HCT116 (cell line): Measurements from ENCODE around the gene SND1. TPM values are rescaled to one million over a fixed set of nuclear protein-coding genes. Genes with fewer than 3 reads are reported as not detected.

Experiments used
- ATAC-seq: fragments of 200-7000 bp; cut with Tn5 transposase; 2 replicates; pipeline ENCODE4 v1.9.1; 2020; ENCODE audit warnings: mild to moderate bottlenecking, moderate library complexity
- BruUV-seq: library from RNA; stranded (reverse); fragments of 400-500 nt; replicated peaks from 2 replicates; lab custom pipeline; 2021; lab: Mats Ljungman, UMichigan
- CTCF ChIA-PET: fragments of 300-600 bp; sonication (Branson Sonifier 250); formaldehyde crosslinking; loops from one replicate; lab custom pipeline; 2021; ENCODE audit warnings: antibody characterized with exemption; lab: Charles Lee
- POLR2A ChIA-PET: fragments of 300-600, 350-600 bp; sonication (Branson Sonifier 250); formaldehyde crosslinking; loops from one replicate; lab custom pipeline; 2021; ENCODE audit warnings: antibody characterized with exemption; lab: Charles Lee
- RAD21 ChIA-PET, 2 experiments: fragments of 300-600 bp; sonication (Branson Sonifier 250); formaldehyde crosslinking; loops; one replicate each; lab custom pipeline; 2023; ENCODE audit warnings: low total read pairs in 2 of 2; ENCODE audit not compliant: uncharacterized antibody in 2 of 2, unreplicated experiment in 2 of 2, low non-redundant PET in 1 of 2; lab: Charles Lee
- DNase-seq: peaks from one replicate; pipeline ENCODE4 v3.0.0-alpha.2; 2010; ENCODE audit warnings: low read depth, low spot score
- H2AFZ ChIP-seq: fragments of 200-600 bp; shearing (Covaris generic), sonication (generic); 2 replicates; pipeline ENCODE4 v1.6.1; 2017; ENCODE audit warnings: low read depth, mixed run types, mixed read lengths, antibody characterized with exemption, low read length; ENCODE audit not compliant: poor library complexity, severe bottlenecking
- H3K27ac ChIP-seq: 2 replicates; pipeline ENCODE4 v1.5.1; 2012; ENCODE audit warnings: low read depth, low read length
- H3K27me3 ChIP-seq: fragments of 200-600 bp; sonication (generic); 2 replicates; pipeline ENCODE4 v1.6.1; 2016; ENCODE audit warnings: mixed run types, low read length, mixed read lengths; ENCODE audit not compliant: insufficient read depth
- H3K36me3 ChIP-seq, 2 experiments: fragments of 200-500 bp in 1 of 2; fragments of 200-600 bp in 1 of 2; sonication (Bioruptor generic) in 1 of 2; sonication (generic) in 1 of 2; 2 replicates each; pipeline versions ENCODE4 v1.5.1 to v1.6.1; 2014 to 2016; ENCODE audit warnings: low read length in 2 of 2, inconsistent platforms in 1 of 2, mixed read lengths in 1 of 2, mixed run types in 1 of 2; ENCODE audit not compliant: insufficient read depth in 2 of 2, control insufficient read depth in 1 of 2
- H3K4me1 ChIP-seq, 2 experiments: fragments of 200-600 bp in 1 of 2; sonication (generic) in 1 of 2; 2 replicates each; pipeline versions ENCODE4 v1.5.1 to v1.6.1; 2012 to 2017; ENCODE audit warnings: low read length in 2 of 2, inconsistent platforms in 1 of 2, mild to moderate bottlenecking in 1 of 2, mixed read lengths in 1 of 2, mixed run types in 1 of 2, moderate library complexity in 1 of 2; ENCODE audit not compliant: insufficient read depth in 2 of 2, control insufficient read depth in 1 of 2
- H3K4me2 ChIP-seq: fragments of 200-600 bp; sonication (generic); 2 replicates; pipeline ENCODE4 v1.6.1; 2017; ENCODE audit warnings: mixed run types, low read length, mixed read lengths
- H3K4me3 ChIP-seq, 2 experiments: fragments of 200-600 bp in 1 of 2; sonication (generic) in 1 of 2; replicated peaks in 1 of 2; 2 replicates each; pipeline ENCODE4 v1.5.1; 2011 to 2016; ENCODE audit warnings: low read length in 2 of 2, control low read depth in 1 of 2, low read depth in 1 of 2, mild to moderate bottlenecking in 1 of 2, mixed read lengths in 1 of 2, mixed run types in 1 of 2
- H3K79me2 ChIP-seq: fragments of 200-600 bp; sonication (generic); 2 replicates; pipeline ENCODE4 v1.6.1; 2017; ENCODE audit warnings: mild to moderate bottlenecking, mixed run types, low read length, moderate library complexity, mixed read lengths; ENCODE audit not compliant: insufficient read depth
- H3K9ac ChIP-seq: fragments of 200-600 bp; sonication (generic); 2 replicates; pipeline ENCODE4 v1.6.1; 2016; ENCODE audit warnings: low read length, mixed read lengths
- H3K9me2 ChIP-seq: fragments of 200-600 bp; sonication (generic), shearing (Covaris generic); 2 replicates; pipeline ENCODE4 v1.6.1; 2017; ENCODE audit warnings: mixed run types, mild to moderate bottlenecking, moderate library complexity; ENCODE audit not compliant: insufficient read depth
- H3K9me3 ChIP-seq, 2 experiments: fragments of 200-500 bp in 1 of 2; fragments of 200-600 bp in 1 of 2; sonication (Bioruptor generic) in 1 of 2; sonication (generic) in 1 of 2; 2 replicates each; pipeline ENCODE4 v1.6.1; 2014 to 2017; ENCODE audit warnings: low read length in 2 of 2, mixed read lengths in 2 of 2, inconsistent platforms in 1 of 2, low read depth in 1 of 2, mild to moderate bottlenecking in 1 of 2, mixed run types in 1 of 2, moderate library complexity in 1 of 2; ENCODE audit not compliant: control insufficient read depth in 1 of 2, insufficient read depth in 1 of 2
- H4K20me1 ChIP-seq: fragments of 200-600 bp; sonication (generic), shearing (Covaris generic); 2 replicates; pipeline ENCODE4 v1.6.1; 2017; ENCODE audit warnings: mixed run types, mild to moderate bottlenecking, moderate library complexity; ENCODE audit not compliant: insufficient read depth
- CEBPB ChIP-seq: IDR thresholded peaks from 2 replicates; pipeline ENCODE4 v1.6.1; 2012; ENCODE audit warnings: low read depth
- ELF1 ChIP-seq: IDR thresholded peaks from 2 replicates; pipeline ENCODE4 v1.6.1; 2012; ENCODE audit warnings: low read depth, borderline replicate concordance
- EZH2 ChIP-seq: fragments of 200-600 bp; sonication (generic); IDR thresholded peaks from 2 replicates; pipeline ENCODE4 v1.6.1; 2017; ENCODE audit warnings: antibody characterized with exemption, mixed run types
- FOSL1 ChIP-seq: IDR thresholded peaks from 2 replicates; pipeline ENCODE4 v1.6.1; 2012; ENCODE audit warnings: low read depth
- MAX ChIP-seq: IDR thresholded peaks from 2 replicates; pipeline ENCODE4 v1.6.1; 2012
- POLR2A ChIP-seq: IDR thresholded peaks from 2 replicates; pipeline ENCODE4 v1.7.0; 2011; ENCODE audit warnings: borderline replicate concordance; ENCODE audit not compliant: insufficient read depth, insufficient read length; ENCODE audit errors: extremely low read depth
- POLR2AphosphoS5 ChIP-seq: IDR thresholded peaks from 2 replicates; pipeline ENCODE4 v1.6.1; 2011; ENCODE audit warnings: mild to moderate bottlenecking, low read depth, low read length, moderate library complexity
- RAD21 ChIP-seq: IDR thresholded peaks from 2 replicates; pipeline ENCODE4 v1.6.1; 2012; ENCODE audit warnings: low read depth, mild to moderate bottlenecking
- YY1 ChIP-seq: IDR thresholded peaks from 2 replicates; pipeline ENCODE4 v1.6.1; 2011; ENCODE audit warnings: low read length, low read depth, moderate library complexity, mild to moderate bottlenecking; ENCODE audit not compliant: insufficient replicate concordance; ENCODE audit errors: extremely low read depth
- ZFX ChIP-seq: fragments of 450-650 bp; IDR thresholded peaks from 2 replicates; pipeline ENCODE4 v1.6.1; 2017
- ZNF274 ChIP-seq: fragments of 200-500 bp; sonication (Bioruptor generic); IDR thresholded peaks from 2 replicates; pipeline ENCODE4 v1.6.1; 2014; ENCODE audit warnings: mild to moderate bottlenecking, low read depth, low read length, inconsistent platforms
- intact Hi-C: fragments of 100-400 bp; cut with micrococcal nuclease; formaldehyde crosslinking; loops from 2 replicates; pipeline ENCODE4 v1.10.0; 2022
- total RNA-seq: library from RNA; stranded (reverse); gene quantifications from one replicate; pipeline ENCODE4 v1.2.1, GENCODE V29; 2021; ENCODE audit not compliant: unreplicated experiment
- TF ChIP-seq, protein P1 (sequence below): IDR thresholded peaks from 2 replicates; pipeline ENCODE4 v1.6.1; 2012; ENCODE audit warnings: low read depth

SND1 gene
- total RNA-seq, 1 experiment from 2014 or later: 169 TPM

DNA sequence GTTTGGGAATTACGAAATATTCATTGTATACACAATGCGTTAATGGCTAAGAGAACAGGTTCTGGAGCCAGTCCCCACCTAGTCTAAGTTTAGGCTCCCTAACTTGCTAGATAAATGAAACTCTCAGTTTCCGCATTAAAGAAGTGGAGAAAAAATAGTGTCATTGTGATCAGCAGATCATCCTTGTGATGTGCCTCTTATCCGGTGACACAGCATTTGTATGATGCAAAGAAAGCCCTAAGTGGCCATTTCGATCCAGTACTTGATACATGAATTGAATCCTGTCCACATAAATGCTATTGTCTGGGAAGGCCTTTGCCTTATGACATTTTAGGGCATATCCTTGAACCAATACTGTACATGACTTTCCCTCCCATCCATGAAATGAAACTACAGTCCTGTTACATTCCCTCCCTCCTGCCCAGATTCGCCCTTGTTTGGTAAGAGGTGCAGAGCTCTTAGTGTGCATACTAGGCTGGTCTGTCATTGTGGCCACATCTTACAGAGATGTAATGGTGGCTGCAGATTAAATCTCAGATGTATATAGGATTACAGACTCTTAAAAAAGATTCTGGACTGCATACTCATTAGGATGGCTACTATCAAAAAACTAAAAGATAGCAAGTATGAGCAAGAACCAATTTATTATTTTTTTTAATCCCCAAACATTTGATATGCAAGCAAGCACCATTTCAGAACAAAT, 298.4 kb downstream of the SND1 start:
- Histone ChIP-seq H3K36me3 (no peaks in the 10 kb centered on the region), H3K27me3 (no peaks in the 10 kb centered on the region), H3K27ac (no peak overlapping the region), H3K4me3 (no peak overlapping the region)
- TF ChIP-seq POLR2AphosphoS5 (no peak), ELF1 (no peak), MAX (no peak), ZFX (no peak), POLR2A (no peak), FOSL1 (no peak), YY1 (no peak), EZH2 (no peak), CEBPB (no peak), RAD21 (no peak), ZNF274 (no peak)
- TF ChIP-seq, protein P1, sequence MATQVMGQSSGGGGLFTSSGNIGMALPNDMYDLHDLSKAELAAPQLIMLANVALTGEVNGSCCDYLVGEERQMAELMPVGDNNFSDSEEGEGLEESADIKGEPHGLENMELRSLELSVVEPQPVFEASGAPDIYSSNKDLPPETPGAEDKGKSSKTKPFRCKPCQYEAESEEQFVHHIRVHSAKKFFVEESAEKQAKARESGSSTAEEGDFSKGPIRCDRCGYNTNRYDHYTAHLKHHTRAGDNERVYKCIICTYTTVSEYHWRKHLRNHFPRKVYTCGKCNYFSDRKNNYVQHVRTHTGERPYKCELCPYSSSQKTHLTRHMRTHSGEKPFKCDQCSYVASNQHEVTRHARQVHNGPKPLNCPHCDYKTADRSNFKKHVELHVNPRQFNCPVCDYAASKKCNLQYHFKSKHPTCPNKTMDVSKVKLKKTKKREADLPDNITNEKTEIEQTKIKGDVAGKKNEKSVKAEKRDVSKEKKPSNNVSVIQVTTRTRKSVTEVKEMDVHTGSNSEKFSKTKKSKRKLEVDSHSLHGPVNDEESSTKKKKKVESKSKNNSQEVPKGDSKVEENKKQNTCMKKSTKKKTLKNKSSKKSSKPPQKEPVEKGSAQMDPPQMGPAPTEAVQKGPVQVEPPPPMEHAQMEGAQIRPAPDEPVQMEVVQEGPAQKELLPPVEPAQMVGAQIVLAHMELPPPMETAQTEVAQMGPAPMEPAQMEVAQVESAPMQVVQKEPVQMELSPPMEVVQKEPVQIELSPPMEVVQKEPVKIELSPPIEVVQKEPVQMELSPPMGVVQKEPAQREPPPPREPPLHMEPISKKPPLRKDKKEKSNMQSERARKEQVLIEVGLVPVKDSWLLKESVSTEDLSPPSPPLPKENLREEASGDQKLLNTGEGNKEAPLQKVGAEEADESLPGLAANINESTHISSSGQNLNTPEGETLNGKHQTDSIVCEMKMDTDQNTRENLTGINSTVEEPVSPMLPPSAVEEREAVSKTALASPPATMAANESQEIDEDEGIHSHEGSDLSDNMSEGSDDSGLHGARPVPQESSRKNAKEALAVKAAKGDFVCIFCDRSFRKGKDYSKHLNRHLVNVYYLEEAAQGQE: no peak
- TF ChIP-seq, all 23 proteins: peak for 0
- ChIA-PET RAD21 (no interaction called here), CTCF (no interaction called here), POLR2A (no interaction called here)
- H2AFZ ChIP-seq: no peak overlapping the region
- no peaks in the 10 kb centered on the region for H3K79me2 ChIP-seq
- ATAC-seq (no peak), DNase-seq (no peak)
- no peak overlapping the region for H3K4me2 ChIP-seq
- H3K4me1 ChIP-seq: no peaks in the 10 kb centered on the region
- intact Hi-C loops: no loop called here
- no peaks in the 10 kb centered on the region for H3K9me2 ChIP-seq
- no peak overlapping the region for H3K9ac ChIP-seq
- 0 out of 2 replicates have a peak, but pooled peaks cover 10% of the 10 kb centered on the region for H4K20me1 ChIP-seq
- no TSS peak for BruUV-seq
- no peaks in the 10 kb centered on the region for H3K9me3 ChIP-seq
